ENCODE data around the gene PRR18. TPM values are rescaled to one million over a fixed set of nuclear protein-coding genes. Genes with fewer than 3 reads are reported as not detected.

Gene PRR18
- total and polyA plus RNA-seq, 2 experiments from 2014 or later = 0.12 to 0.33 TPM

DNA sequence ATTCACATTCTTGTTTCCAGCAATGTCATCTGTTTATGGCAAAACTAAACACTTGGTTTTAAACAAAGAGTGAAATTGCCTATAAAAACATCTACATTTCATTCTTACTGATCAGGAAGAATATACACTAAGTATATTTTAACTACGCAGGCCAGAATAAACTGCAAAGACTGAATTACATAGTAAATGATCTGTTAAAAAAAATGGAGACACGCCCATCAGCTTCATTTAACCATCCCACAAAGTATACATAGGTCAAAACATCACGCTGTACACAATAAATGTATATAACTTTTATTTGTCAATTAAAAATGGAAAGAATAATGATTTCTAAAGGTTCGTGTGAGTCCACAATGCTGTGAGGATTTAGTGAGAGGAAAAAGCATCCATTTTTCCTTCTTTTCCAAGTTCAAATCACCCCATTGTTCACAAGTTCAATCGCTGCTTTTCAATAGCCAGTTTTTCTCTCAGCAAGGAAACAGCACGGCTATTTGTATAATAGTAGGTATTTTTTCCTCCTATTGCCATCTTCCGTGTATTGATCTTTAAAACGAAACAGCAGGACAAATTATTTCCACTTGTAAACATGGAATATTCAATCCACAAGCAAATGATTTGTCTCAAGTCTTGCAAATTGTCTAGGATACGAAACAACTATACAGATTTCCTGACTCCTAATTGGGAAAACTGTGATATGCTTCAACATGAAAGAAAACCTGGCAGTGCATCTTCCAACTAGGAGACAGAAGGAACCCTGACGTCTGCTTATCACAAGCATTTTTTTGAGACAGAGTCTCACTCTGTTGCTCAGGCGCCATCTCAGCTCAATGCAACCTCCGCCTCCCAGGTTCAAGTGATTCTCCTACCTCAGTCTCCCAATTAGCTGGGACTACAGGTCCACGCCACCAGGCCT, 23.6 kb upstream of the PRR18 start:
- peaks cover 5% of the 10 kb centered on the region for H3K36me3 ChIP-seq
- no peaks in the 10 kb centered on the region for H3K4me1 ChIP-seq (ENCODE audit: low read depth)
- no peak overlapping the region for H3K4me3 ChIP-seq
- no peaks in the 10 kb centered on the region for H3K27me3 ChIP-seq
- no peak for DNase-seq (ENCODE audit: low read depth in 1 of 2, low spot score in 1 of 2)
- no peaks in the 10 kb centered on the region for H3K9me3 ChIP-seq (ENCODE audit: low read depth)
- TF ChIP-seq CTCF (IDR thresholded peaks at IDR 0.05; ENCODE audit: low read depth, low read length) = no peak
- no peak overlapping the region for H3K27ac ChIP-seq

- peak; percentile 47 to 51 for DNase-seq (ENCODE audit: low read depth in 1 of 2, low spot score in 1 of 2)
- peak; percentile 18 for TF ChIP-seq CTCF (IDR thresholded peaks at IDR 0.05; ENCODE audit: low read depth, low read length)
- Histone ChIP-seq H3K4me1 (ENCODE audit: low read depth) (peaks cover 2% of the 10 kb centered on the region), H3K9me3 (ENCODE audit: low read depth) (no peaks in the 10 kb centered on the region), H3K4me3 (no peak overlapping the region), H3K27me3 (no peaks in the 10 kb centered on the region), H3K27ac (no peak overlapping the region), H3K36me3 (peaks cover 3% of the 10 kb centered on the region)
Observed at GRCh38 chr6:166330612-166331011, 22.4 kb upstream of the PRR18 start.

DNA sequence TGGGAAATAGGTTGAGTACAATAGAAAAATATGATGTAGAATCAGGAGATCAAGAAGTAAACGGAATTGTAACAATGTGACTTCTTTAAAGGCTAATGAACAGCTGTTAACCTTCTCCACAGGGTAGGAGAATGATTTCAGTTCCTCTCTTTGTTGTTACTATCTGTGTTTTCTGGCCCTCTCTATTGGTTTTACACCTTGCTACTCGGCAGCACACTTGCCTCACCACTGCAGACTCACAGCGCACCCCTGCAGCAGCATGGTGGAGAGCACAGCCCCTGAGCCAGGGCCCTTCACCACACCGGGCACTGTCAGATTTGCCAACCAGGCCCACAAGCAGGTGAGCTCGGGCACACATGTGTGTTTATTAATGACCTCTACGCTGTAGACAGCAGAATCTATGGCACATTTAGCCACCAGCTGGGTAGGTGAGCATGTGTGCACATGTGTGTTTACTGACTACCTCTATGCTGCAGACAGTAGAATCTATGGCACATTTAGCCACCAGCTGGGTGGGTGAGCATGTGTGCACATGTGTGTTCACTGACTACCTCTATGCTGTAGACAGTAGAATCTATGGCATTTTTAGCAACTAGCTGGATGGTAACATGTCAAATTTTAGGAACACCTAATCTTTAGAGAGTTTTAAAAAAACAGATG, 17.3 kb upstream of the PRR18 start:
- no peak for TF ChIP-seq CTCF (IDR thresholded peaks at IDR 0.05; ENCODE audit: low read depth, low read length)
- H3K27ac ChIP-seq = no peak overlapping the region
- no peaks in the 10 kb centered on the region for H3K9me3 ChIP-seq (ENCODE audit: low read depth)
- H3K36me3 ChIP-seq = peaks cover 15% of the 10 kb centered on the region
- H3K4me3 ChIP-seq = no peak overlapping the region
- no peaks in the 10 kb centered on the region for H3K27me3 ChIP-seq
- peaks cover 2% of the 10 kb centered on the region for H3K4me1 ChIP-seq (ENCODE audit: low read depth)
- no peak for DNase-seq (ENCODE audit: low read depth in 1 of 2, low spot score in 1 of 2)

GRCh38 chr6:166323395-166323794, 15.2 kb upstream of the PRR18 start:
- DNase-seq (ENCODE audit: low read depth in 1 of 2, low spot score in 1 of 2) = no peak
- no peaks in the 10 kb centered on the region for H3K9me3 ChIP-seq (ENCODE audit: low read depth)
- peaks cover 15% of the 10 kb centered on the region for H3K36me3 ChIP-seq

More at GRCh38 chr6:166323395-166323794, 15.2 kb upstream of the PRR18 start:
- no peaks in the 10 kb centered on the region for H3K27me3 ChIP-seq
- H3K4me1 ChIP-seq (ENCODE audit: low read depth) = peaks cover 2% of the 10 kb centered on the region
- no peak for TF ChIP-seq CTCF (IDR thresholded peaks at IDR 0.05; ENCODE audit: low read depth, low read length)
- H3K27ac ChIP-seq = no peak overlapping the region
- no peak overlapping the region for H3K4me3 ChIP-seq
